ENCODE data around the gene COL13A1.

DNA sequence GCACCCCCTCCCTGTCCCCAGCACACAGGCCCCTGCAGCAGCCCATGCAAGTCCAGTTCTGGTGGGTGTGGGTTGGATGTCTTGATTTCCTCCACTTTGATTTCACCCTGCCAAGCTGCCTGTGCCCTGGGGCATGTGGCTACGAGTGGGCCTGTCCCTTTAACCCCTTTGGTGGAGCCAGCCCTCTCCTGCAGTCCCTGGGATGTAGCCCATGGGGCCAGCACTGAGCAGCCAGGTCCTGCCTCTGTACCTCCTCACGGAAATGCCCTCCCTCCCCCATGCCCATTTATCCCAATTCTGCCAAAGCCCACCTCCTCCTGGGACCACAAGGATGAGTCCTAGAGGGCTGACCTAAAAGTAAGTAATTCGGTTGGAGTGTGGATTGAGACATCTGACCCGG, 11.9 kb downstream of the COL13A1 start:
- TF ChIP-seq ZNF274 (IDR thresholded peaks at IDR 0.05; ENCODE audit: low read depth, low read length) (no peak), SUZ12 (IDR thresholded peaks at IDR 0.05; ENCODE audit: extremely low read depth, insufficient read depth, insufficient read length) (no peak)

Measured in NT2/D1 (cell line).